Left colon (tissue), 2 donors: ENCODE measurements around the gene GALNTL6. TPM values are rescaled to one million over a fixed set of nuclear protein-coding genes. Genes with fewer than 3 reads are reported as not detected.

Source experiments
- ATAC-seq: fragments of 200-7000 bp; cut with Tn5 transposase; one replicate; pipeline ENCODE4 v1.9.1; 2020; ENCODE audit warnings: mild to moderate bottlenecking, moderate library complexity
- DNase-seq, 2 donors: peaks; one replicate each; pipeline ENCODE4 v3.0.0-alpha.2; 2020
- intact Hi-C, 2 donors: fragments of 100-400 bp; cut with DNase I in 1 of 2; cut with micrococcal nuclease in 1 of 2; formaldehyde crosslinking; loops; one replicate each; pipeline versions ENCODE4 v1.11.2 to v1.14.0; 2022; cut with DNase I, micrococcal nuclease
- total RNA-seq, 2 donors: library from RNA; stranded (reverse); fragmentation: NEBNext Ultra II Directional; extraction: Animal tissue kit (Norgen Biotek cat#: 25700); gene quantifications; one replicate each; pipeline ENCODE4 v1.2.1, GENCODE V29; 2021
- donor health status: DM: no; HTN: no; CAD: no.
- donor health status: DM: yes; HTN: yes; CAD: no.

The GALNTL6 gene
- total RNA-seq, 2 donors from 2014 or later = 0.20 to 0.21 TPM

GRCh38 chr4:172152284-172152683 is 339.1 kb downstream of the GALNTL6 start:
- intact Hi-C loops = no loop called here
- DNase-seq = no peak
- ATAC-seq = no peak

- intact Hi-C loops = no loop called here
- no peak for ATAC-seq
- DNase-seq = no peak
Measured at GRCh38 chr4:172153719-172154118, 340.5 kb downstream of the GALNTL6 start.

GRCh38 chr4:172155838-172156345 is 342.7 kb downstream of the GALNTL6 start:
- ATAC-seq (no peak), DNase-seq (no peak)
- intact Hi-C loops = no loop called here

- no peak for ATAC-seq
- intact Hi-C loops = no loop called here
- no peak for DNase-seq
Measured at GRCh38 chr4:172157946-172158345, 344.7 kb downstream of the GALNTL6 start.

- intact Hi-C loops = no loop called here
- no peak for ATAC-seq
- DNase-seq = no peak
Measured at GRCh38 chr4:172163215-172163614, 350.0 kb downstream of the GALNTL6 start.

- ATAC-seq = no peak
Measured at GRCh38 chr4:172168888-172169287, 355.7 kb downstream of the GALNTL6 start.

GRCh38 chr4:172169871-172170270 is 356.7 kb downstream of the GALNTL6 start:
- intact Hi-C loops = no loop called here
- ATAC-seq = no peak
- no peak for DNase-seq

More at GRCh38 chr4:172168888-172169287, 355.7 kb downstream of the GALNTL6 start:
- intact Hi-C loops = no loop called here
- no peak for DNase-seq

- ATAC-seq = no peak
- no peak for DNase-seq
- intact Hi-C loops = no loop called here
Measured at GRCh38 chr4:172173206-172173605, 360.0 kb downstream of the GALNTL6 start.

GRCh38 chr4:172177382-172177781 is 364.2 kb downstream of the GALNTL6 start:
- intact Hi-C loops = no loop called here
- DNase-seq = no peak
- ATAC-seq = no peak

- intact Hi-C loops = no loop called here
- ATAC-seq (no peak), DNase-seq (no peak)
Measured at GRCh38 chr4:172188248-172188988, 375.2 kb downstream of the GALNTL6 start.

GRCh38 chr4:172202480-172203076 is 389.4 kb downstream of the GALNTL6 start:
- no peak for ATAC-seq

GRCh38 chr4:172207258-172207657 is 394.1 kb downstream of the GALNTL6 start:
- intact Hi-C loops = no loop called here
- no peak for DNase-seq
- no peak for ATAC-seq

More at GRCh38 chr4:172202480-172203076, 389.4 kb downstream of the GALNTL6 start:
- no peak for DNase-seq
- intact Hi-C loops = no loop called here

- intact Hi-C loops = no loop called here
- ATAC-seq (no peak), DNase-seq (no peak)
Measured at GRCh38 chr4:172207886-172208285, 394.7 kb downstream of the GALNTL6 start.

GRCh38 chr4:172220679-172221078 is 407.5 kb downstream of the GALNTL6 start:
- ATAC-seq (no peak), DNase-seq (no peak)
- intact Hi-C loops = no loop called here

- intact Hi-C loops = no loop called here
- DNase-seq (no peak), ATAC-seq (no peak)
Measured at GRCh38 chr4:172225457-172225856, 412.3 kb downstream of the GALNTL6 start.

- ATAC-seq (no peak), DNase-seq (no peak)
- intact Hi-C loops = no loop called here
Measured at GRCh38 chr4:172232966-172233365, 419.8 kb downstream of the GALNTL6 start.

- ATAC-seq (no peak), DNase-seq (no peak)
- intact Hi-C loops = no loop called here
Measured at GRCh38 chr4:172243551-172243950, 430.3 kb downstream of the GALNTL6 start.

- intact Hi-C loops = no loop called here
- DNase-seq (no peak), ATAC-seq (no peak)
Measured at GRCh38 chr4:172245516-172245915, 432.3 kb downstream of the GALNTL6 start.

- intact Hi-C loops = no loop called here
- ATAC-seq (no peak), DNase-seq (no peak)
Measured at GRCh38 chr4:172253409-172253808, 440.2 kb downstream of the GALNTL6 start.

GRCh38 chr4:172256820-172257219 is 443.6 kb downstream of the GALNTL6 start:
- ATAC-seq (no peak), DNase-seq (no peak)
- intact Hi-C loops = no loop called here
